K562 (cell line): ENCODE results near the gene OVCA2. TPM values are rescaled to one million over a fixed set of nuclear protein-coding genes. Genes with fewer than 3 reads are reported as not detected.

Source experiments
- ATAC-seq: fragments of 200-7000 bp; cut with Tn5 transposase; 3 replicates; pipeline ENCODE4 v1.9.1; 2020; ENCODE audit warnings: moderate library complexity
- BruUV-seq: library from RNA; stranded (reverse); fragments of 400-500 nt; replicated peaks from 2 replicates; lab custom pipeline; 2021; lab: Mats Ljungman, UMichigan
- CTCF ChIA-PET: fragments of 300-600 bp; formaldehyde crosslinking; extraction: SDS; loops from one replicate; lab custom pipeline; 2021; ENCODE audit warnings: low intra/inter-chr PET ratio; lab: Yijun Ruan, JAX
- POLR2A ChIA-PET: fragments of 300-600, 350-650 bp; sonication (Branson Sonifier 250); formaldehyde crosslinking; extraction: SDS; loops from one replicate; lab custom pipeline; 2021; ENCODE audit warnings: antibody characterized with exemption, inconsistent platforms; lab: Yijun Ruan, JAX
- DNase-seq, 4 experiments: peaks; one replicate each; pipeline versions ENCODE4 v3.0.0 to v3.0.0-alpha.2; 2011 to 2018; ENCODE audit warnings: low spot score in 3 of 4, mixed read lengths in 3 of 4; ENCODE audit errors: extremely low read depth in 1 of 4
- FAIRE-seq: peaks from 2 replicates; lab custom pipeline; 2011; peaks lifted over from hg19 to GRCh38; lab: Jason Lieb, UNC
- H2AFZ ChIP-seq: 2 replicates; pipeline ENCODE4 v1.6.0; 2011; ENCODE audit warnings: low read depth, low read length, control low read depth, inconsistent platforms
- H3K27ac ChIP-seq: fragments of 200-600 bp; 3 replicates; pipeline ENCODE4 v1.8.0; 2011; ENCODE audit warnings: low read depth, mild to moderate bottlenecking, control low read depth, inconsistent platforms, low read length, moderate library complexity, mixed read lengths; ENCODE audit errors: extremely low read depth
- H3K27me3 ChIP-seq, 2 experiments: fragments of 300-600 bp in 1 of 2; 2 replicates in 1 of 2; 3 replicates in 1 of 2; pipeline versions ENCODE4 v1.6.0 to v1.8.0; 2011; ENCODE audit warnings: inconsistent platforms in 2 of 2, low read length in 2 of 2, mild to moderate bottlenecking in 1 of 2, mixed read lengths in 1 of 2, moderate library complexity in 1 of 2; ENCODE audit not compliant: control insufficient read depth in 2 of 2, insufficient read depth in 2 of 2
- H3K36me3 ChIP-seq: fragments of 300-600 bp; 3 replicates; pipeline ENCODE4 v1.8.0; 2011; ENCODE audit warnings: mild to moderate bottlenecking, low read length, inconsistent platforms; ENCODE audit not compliant: control insufficient read depth, insufficient read depth
- H3K4me1 ChIP-seq, 2 experiments: fragments of 200-600 bp in 1 of 2; replicated peaks in 1 of 2; 2 replicates in 1 of 2; 3 replicates in 1 of 2; pipeline versions ENCODE4 v1.5.1 to v1.8.0; 2011; ENCODE audit warnings: inconsistent platforms in 2 of 2, low read length in 2 of 2, mild to moderate bottlenecking in 1 of 2, mixed read lengths in 1 of 2, moderate library complexity in 1 of 2; ENCODE audit not compliant: control insufficient read depth in 2 of 2, insufficient read depth in 2 of 2
- H3K4me2 ChIP-seq: 2 replicates; pipeline ENCODE4 v1.6.1; 2011; ENCODE audit warnings: low read length, control low read depth, inconsistent platforms, mixed read lengths; ENCODE audit not compliant: insufficient read depth
- H3K4me3 ChIP-seq: fragments of 200-600 bp; sonication (generic), shearing (Covaris generic); 2 replicates; pipeline ENCODE4 v1.5.1; 2016; ENCODE audit warnings: control low read depth, inconsistent platforms
- H3K79me2 ChIP-seq: fragments of 200-600 bp; 3 replicates; pipeline ENCODE4 v1.8.0; 2011; ENCODE audit warnings: low read length, inconsistent platforms; ENCODE audit not compliant: control insufficient read depth, insufficient read depth
- H3K9ac ChIP-seq, 2 experiments: 2 replicates each; pipeline versions ENCODE4 v1.6.0 to v1.6.1; 2011; ENCODE audit warnings: low read depth in 2 of 2, low read length in 2 of 2, control low read depth in 1 of 2, inconsistent platforms in 1 of 2, mild to moderate bottlenecking in 1 of 2, mixed read lengths in 1 of 2; ENCODE audit not compliant: insufficient read depth in 1 of 2
- H3K9me1 ChIP-seq: one replicate; pipeline ENCODE4 v1.6.0; 2011; ENCODE audit warnings: inconsistent platforms, mild to moderate bottlenecking, low read length, moderate library complexity; ENCODE audit not compliant: control insufficient read depth, insufficient read depth
- H3K9me3 ChIP-seq: replicated peaks from 2 replicates; pipeline ENCODE4 v1.5.1; 2011; ENCODE audit warnings: low read depth, low read length, inconsistent platforms; ENCODE audit not compliant: control insufficient read depth, insufficient read depth
- H4K20me1 ChIP-seq: replicated peaks from 2 replicates; pipeline ENCODE4 v1.6.1; 2011; ENCODE audit warnings: low read length, inconsistent platforms, mixed read lengths; ENCODE audit not compliant: control insufficient read depth, insufficient read depth
- SRSF1 ChIP-seq: fragments of 200-400 bp; formaldehyde crosslinking; IDR thresholded peaks from 2 replicates; pipeline ENCODE4 v1.6.1; 2017; ENCODE audit warnings: mild to moderate bottlenecking, low read depth, low read length, moderate library complexity
- WGBS: fragments of 100-300 bp; shearing (Covaris generic); methylation state at CpG from one replicate; pipeline ENCODE4 v1.1.6; 2016; ENCODE audit warnings: low coverage, mixed read lengths; ENCODE audit not compliant: insufficient coverage; ENCODE audit errors: missing lambda C conversion rate; 5-methylcytosine and 5-hydroxymethylcytosine counted together
- in situ Hi-C: fragments of 300-500 bp; cut with MboI; formaldehyde crosslinking; loops from 4 replicates; pipeline ENCODE4 v1.15.0; 2018; ENCODE audit warnings: inconsistent platforms, mixed read lengths
- intact Hi-C: fragments of 100-400 bp; cut with micrococcal nuclease; formaldehyde crosslinking; loops from 2 replicates; pipeline ENCODE4 v1.14.2; 2022
- polyA plus RNA-seq, 8 experiments: library from polyadenylated mRNA; depleted of rRNA in 4 of 8; stranded (reverse) in 5 of 8; unstranded in 3 of 8; fragments of >200 nt; fragmentation: Nextera tagmentation in 2 of 8; fragmentation: Illumina TruSeq in 1 of 8; extraction: Ambion mirVana in 2 of 8; extraction: Trizol in 1 of 8; gene quantifications; 2 replicates each; pipeline versions ENCODE4 v1.2.1 to v1.2.3, GENCODE V29; 2011 to 2014; ENCODE audit warnings: inconsistent platforms in 1 of 8, missing spikeins in 1 of 8
- total RNA-seq, 7 experiments: library from RNA; depleted of rRNA in 6 of 7; stranded (reverse); fragments of >200 nt in 6 of 7; fragmentation: Illumina TruSeq in 2 of 7; extraction: Trizol in 2 of 7; gene quantifications; 2 replicates each; pipeline versions ENCODE4 v1.2.1 to v1.2.3, GENCODE V29; 2011 to 2021; ENCODE audit warnings: low replicate concordance in 1 of 7
- TF ChIP-seq, protein P1 (sequence below), 2 experiments: fragments of 450-650 bp; formaldehyde crosslinking in 1 of 2; IDR thresholded peaks; 2 replicates each; pipeline versions ENCODE4 v1.4.0 to v1.6.1; 2014 to 2020; ENCODE audit warnings: mild to moderate bottlenecking in 2 of 2, borderline replicate concordance in 1 of 2, low read depth in 1 of 2

Gene OVCA2
- total and polyA plus RNA-seq, 9 of the 15 experiments (the other 6 are each of a cell fraction or from before 2014, with no cell fraction given), result 3.0 to 23.7 (median 14.1) TPM

DNA sequence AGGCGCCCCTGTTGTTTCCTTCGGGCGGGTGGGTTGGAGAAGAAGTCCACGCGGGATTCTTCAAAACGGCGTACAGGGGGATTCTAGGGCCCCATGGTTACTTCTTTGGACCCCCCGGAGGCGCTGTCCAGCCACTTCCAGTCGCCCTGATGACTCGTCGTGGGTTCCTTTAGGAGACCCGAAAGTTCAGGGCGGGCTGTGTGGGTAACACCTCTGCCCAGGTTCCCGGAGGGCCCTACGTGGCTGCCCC lies 12.4 kb downstream of the OVCA2 start:
- BruUV-seq, result no TSS peak
- CTCF ChIA-PET, result interaction anchor here (2.2 kb wide), 1 partner anchor 190 kb away, joined by 25 read pairs; no protein-coding TSS in a partner anchor
- intact Hi-C loops, result loop anchor here (1.0 to 10.0 kb wide), 3 partner anchors 121 to 298 kb away; no protein-coding TSS in a partner anchor
- Histone ChIP-seq H3K79me2 (no peaks in the 10 kb centered on the region), H3K9me1 (no peaks in the 10 kb centered on the region), H3K27ac (no peak overlapping the region), H3K9ac (peak overlapping the region in 1 of 2 experiments; percentile 58; a peak in 2 of 4 replicates), H3K4me1 (peaks cover 2 to 56% of the 10 kb centered on the region in 2 experiments; a peak in 4 of 5 replicates), H3K4me2 (peak overlapping the region; percentile 55), H3K27me3 (no peaks in the 10 kb centered on the region), H3K4me3 (peak overlapping the region; percentile 37), H4K20me1 (no peaks in the 10 kb centered on the region), H3K9me3 (no peaks in the 10 kb centered on the region), H3K36me3 (no peaks in the 10 kb centered on the region), H2AFZ (no peak overlapping the region)
- no peak for TF ChIP-seq SRSF1
- TF ChIP-seq, protein P1, sequence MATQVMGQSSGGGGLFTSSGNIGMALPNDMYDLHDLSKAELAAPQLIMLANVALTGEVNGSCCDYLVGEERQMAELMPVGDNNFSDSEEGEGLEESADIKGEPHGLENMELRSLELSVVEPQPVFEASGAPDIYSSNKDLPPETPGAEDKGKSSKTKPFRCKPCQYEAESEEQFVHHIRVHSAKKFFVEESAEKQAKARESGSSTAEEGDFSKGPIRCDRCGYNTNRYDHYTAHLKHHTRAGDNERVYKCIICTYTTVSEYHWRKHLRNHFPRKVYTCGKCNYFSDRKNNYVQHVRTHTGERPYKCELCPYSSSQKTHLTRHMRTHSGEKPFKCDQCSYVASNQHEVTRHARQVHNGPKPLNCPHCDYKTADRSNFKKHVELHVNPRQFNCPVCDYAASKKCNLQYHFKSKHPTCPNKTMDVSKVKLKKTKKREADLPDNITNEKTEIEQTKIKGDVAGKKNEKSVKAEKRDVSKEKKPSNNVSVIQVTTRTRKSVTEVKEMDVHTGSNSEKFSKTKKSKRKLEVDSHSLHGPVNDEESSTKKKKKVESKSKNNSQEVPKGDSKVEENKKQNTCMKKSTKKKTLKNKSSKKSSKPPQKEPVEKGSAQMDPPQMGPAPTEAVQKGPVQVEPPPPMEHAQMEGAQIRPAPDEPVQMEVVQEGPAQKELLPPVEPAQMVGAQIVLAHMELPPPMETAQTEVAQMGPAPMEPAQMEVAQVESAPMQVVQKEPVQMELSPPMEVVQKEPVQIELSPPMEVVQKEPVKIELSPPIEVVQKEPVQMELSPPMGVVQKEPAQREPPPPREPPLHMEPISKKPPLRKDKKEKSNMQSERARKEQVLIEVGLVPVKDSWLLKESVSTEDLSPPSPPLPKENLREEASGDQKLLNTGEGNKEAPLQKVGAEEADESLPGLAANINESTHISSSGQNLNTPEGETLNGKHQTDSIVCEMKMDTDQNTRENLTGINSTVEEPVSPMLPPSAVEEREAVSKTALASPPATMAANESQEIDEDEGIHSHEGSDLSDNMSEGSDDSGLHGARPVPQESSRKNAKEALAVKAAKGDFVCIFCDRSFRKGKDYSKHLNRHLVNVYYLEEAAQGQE (IDR thresholded peaks at IDR 0.05; ENCODE audit: borderline replicate concordance), result 0 out of 2 replicates have a peak, but pooled peaks have one; percentile 9
- TF ChIP-seq, protein P1 (CRISPR knock-in tag; IDR thresholded peaks at IDR 0.05; ENCODE audit: low read depth), result no peak
- 48% methylated on average over 9 of the region's 16 CpGs for WGBS
- POLR2A ChIA-PET, result no interaction called here
- ATAC-seq (no peak), DNase-seq (no peak), FAIRE-seq (no peak)
- in situ Hi-C loops, result no loop called here
